Measurements from ENCODE around the gene PPIL1. TPM values are rescaled to one million over a fixed set of nuclear protein-coding genes. Genes with fewer than 3 reads are reported as not detected.

Gene PPIL1
- total RNA-seq, 4 donors from 2014 or later: 4.1 to 16.6 (median 7.7) TPM

DNA sequence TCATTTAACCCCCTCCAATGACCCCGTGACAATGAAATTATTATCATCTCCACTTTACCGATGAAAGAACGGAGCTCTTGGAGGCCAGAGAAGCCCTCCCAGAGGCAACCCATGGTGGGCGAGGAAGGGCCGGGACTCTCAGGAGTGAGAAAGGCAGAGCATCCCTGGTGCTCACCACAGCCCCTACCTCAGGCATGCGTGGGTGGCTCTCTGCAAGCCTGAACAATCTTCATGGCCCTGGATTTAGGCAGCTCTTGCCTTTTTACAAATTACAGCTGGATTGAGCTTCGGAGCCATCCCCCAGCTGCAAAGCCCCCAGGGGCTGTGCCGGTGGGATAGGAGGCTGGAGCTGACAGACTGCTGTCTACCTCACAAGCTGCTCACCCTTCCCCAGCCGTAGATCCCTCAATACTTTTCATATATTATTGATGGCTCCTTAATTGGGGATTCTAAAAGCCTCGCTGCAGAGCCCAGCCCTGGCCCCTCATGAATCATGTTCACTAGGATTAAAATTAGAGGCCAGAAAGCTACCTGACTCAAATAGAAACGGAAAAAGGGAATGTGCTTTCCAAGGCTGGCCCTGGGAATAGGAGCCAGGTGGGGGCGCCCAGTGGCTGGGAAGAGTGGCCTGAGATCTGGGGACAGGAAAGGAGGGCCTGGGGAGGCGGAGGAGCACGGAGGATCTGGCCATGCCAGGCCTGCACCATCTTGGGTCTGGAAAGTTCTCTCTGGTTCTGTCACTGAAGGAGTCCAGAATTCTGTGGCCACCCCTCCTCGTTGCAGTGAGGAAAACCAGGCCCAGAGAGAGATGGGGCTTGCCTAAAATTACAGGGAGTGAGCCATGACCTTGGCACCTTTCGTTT, 64.4 kb downstream of the PPIL1 start:
- no peak for TF ChIP-seq EP300 (IDR thresholded peaks at IDR 0.05)
- TF ChIP-seq, protein P1, sequence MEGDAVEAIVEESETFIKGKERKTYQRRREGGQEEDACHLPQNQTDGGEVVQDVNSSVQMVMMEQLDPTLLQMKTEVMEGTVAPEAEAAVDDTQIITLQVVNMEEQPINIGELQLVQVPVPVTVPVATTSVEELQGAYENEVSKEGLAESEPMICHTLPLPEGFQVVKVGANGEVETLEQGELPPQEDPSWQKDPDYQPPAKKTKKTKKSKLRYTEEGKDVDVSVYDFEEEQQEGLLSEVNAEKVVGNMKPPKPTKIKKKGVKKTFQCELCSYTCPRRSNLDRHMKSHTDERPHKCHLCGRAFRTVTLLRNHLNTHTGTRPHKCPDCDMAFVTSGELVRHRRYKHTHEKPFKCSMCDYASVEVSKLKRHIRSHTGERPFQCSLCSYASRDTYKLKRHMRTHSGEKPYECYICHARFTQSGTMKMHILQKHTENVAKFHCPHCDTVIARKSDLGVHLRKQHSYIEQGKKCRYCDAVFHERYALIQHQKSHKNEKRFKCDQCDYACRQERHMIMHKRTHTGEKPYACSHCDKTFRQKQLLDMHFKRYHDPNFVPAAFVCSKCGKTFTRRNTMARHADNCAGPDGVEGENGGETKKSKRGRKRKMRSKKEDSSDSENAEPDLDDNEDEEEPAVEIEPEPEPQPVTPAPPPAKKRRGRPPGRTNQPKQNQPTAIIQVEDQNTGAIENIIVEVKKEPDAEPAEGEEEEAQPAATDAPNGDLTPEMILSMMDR (IDR thresholded peaks at IDR 0.05): no peak
- no peak for TF ChIP-seq POLR2AphosphoS5 (IDR thresholded peaks at IDR 0.05)
- TF ChIP-seq POLR2A (IDR thresholded peaks at IDR 0.05): no peak
- Histone ChIP-seq H3K4me3 (no peak overlapping the region), H3K36me3 (no peaks in the 10 kb centered on the region), H3K27ac (no peak overlapping the region), H3K27me3 (no peaks in the 10 kb centered on the region), H3K4me1 (no peaks in the 10 kb centered on the region), H3K9me3 (no peaks in the 10 kb centered on the region)
- 81% methylated on average over 16 of the region's 16 CpGs for WGBS
- no peak for DNase-seq (ENCODE audit: low spot score in 2 of 2)

DNA sequence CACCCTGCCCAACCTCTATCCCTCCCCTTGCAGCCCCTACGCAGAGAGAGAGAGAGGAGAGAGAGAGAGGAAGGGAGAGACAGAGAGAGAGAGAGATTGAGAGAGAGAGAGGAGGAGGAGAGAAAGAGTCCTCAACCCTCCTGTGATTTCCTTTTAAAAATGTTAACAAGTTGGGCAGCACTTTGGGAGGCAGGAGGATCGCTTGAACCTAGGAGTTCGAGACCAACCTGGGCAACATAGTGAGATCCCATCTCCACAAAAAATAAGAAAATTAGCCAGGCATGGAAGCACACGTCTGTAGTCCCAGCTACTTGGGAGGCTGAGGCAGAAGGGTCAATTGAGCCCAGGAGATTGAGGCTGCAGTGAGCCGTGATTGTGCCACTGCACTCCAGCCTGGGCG, 65.4 kb downstream of the PPIL1 start:
- Histone ChIP-seq H3K4me3 (no peak overlapping the region), H3K4me1 (no peaks in the 10 kb centered on the region), H3K27ac (no peak overlapping the region), H3K36me3 (no peaks in the 10 kb centered on the region), H3K27me3 (no peaks in the 10 kb centered on the region), H3K9me3 (no peaks in the 10 kb centered on the region)
- no peak for DNase-seq (ENCODE audit: low spot score in 2 of 2)
- no peak for TF ChIP-seq EP300 (IDR thresholded peaks at IDR 0.05)
- TF ChIP-seq POLR2A (IDR thresholded peaks at IDR 0.05): no peak
- TF ChIP-seq, protein P1 (IDR thresholded peaks at IDR 0.05): no peak
- TF ChIP-seq POLR2AphosphoS5 (IDR thresholded peaks at IDR 0.05): no peak
- WGBS: 93% methylated on average over 6 of the region's 6 CpGs

DNA sequence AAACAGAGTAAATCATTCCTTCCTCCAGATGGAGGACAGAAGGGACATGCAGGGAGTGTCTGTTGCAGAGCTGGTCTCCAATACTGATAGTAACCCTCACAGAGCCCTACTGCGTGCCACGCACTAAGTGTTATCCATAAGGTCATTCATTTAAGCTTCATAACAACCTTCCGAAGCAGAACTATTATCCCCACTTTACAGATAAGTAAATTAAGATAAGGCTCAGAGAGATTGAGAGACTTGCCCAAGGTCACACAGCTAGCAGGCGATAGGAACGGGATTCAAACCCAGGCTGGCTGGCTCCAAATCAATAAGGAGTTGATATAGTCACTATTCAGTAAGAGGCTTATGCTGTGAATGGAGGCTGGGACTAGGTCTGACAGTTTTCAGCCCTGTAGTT, 66.0 kb downstream of the PPIL1 start:
- no peak for DNase-seq (ENCODE audit: low spot score in 2 of 2)
- Histone ChIP-seq H3K36me3 (no peaks in the 10 kb centered on the region), H3K9me3 (no peaks in the 10 kb centered on the region), H3K27me3 (no peaks in the 10 kb centered on the region), H3K4me3 (no peak overlapping the region), H3K27ac (no peak overlapping the region), H3K4me1 (no peaks in the 10 kb centered on the region)
- TF ChIP-seq EP300 (IDR thresholded peaks at IDR 0.05): no peak
- TF ChIP-seq, protein P1 (IDR thresholded peaks at IDR 0.05): no peak
- no peak for TF ChIP-seq POLR2A (IDR thresholded peaks at IDR 0.05)
- TF ChIP-seq POLR2AphosphoS5 (IDR thresholded peaks at IDR 0.05): no peak
- WGBS: 95% methylated on average over 5 of the region's 5 CpGs

DNA sequence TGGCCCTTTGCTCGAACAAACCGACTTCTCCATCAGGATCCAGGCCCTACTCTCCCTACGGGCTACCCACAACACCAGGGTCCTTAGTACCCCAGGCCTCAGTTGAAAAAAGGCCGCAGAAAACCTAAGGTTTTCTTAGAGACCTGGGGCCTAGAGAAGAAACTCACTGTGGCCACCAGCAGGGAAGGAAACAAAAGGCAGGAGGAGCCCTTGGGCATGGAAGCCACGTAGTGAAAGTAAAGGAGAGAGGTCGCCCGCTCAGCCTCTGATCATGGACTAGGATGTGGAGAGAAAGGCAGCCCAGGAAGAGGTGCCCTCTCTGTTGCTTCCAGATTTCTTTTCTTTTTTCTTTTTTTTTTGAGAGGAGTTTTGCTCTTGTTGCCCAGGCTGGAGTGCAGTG, 66.9 kb downstream of the PPIL1 start:
- no peak overlapping the region for H3K27ac ChIP-seq
- DNase-seq (ENCODE audit: low spot score in 2 of 2): no peak
- no peaks in the 10 kb centered on the region for H3K36me3 ChIP-seq
- no peaks in the 10 kb centered on the region for H3K9me3 ChIP-seq
- H3K4me1 ChIP-seq: no peaks in the 10 kb centered on the region
- WGBS: 98% methylated on average over 7 of the region's 7 CpGs
- TF ChIP-seq, protein P1 (IDR thresholded peaks at IDR 0.05): no peak
- TF ChIP-seq EP300 (IDR thresholded peaks at IDR 0.05): no peak
- TF ChIP-seq POLR2AphosphoS5 (IDR thresholded peaks at IDR 0.05): no peak
- no peak for TF ChIP-seq POLR2A (IDR thresholded peaks at IDR 0.05)
- no peak overlapping the region for H3K4me3 ChIP-seq
- no peaks in the 10 kb centered on the region for H3K27me3 ChIP-seq

GRCh38 chr6:36807143-36807542, 67.5 kb downstream of the PPIL1 start:
- DNase-seq (ENCODE audit: low spot score in 2 of 2): no peak
- H3K27ac ChIP-seq: no peak overlapping the region
- H3K4me1 ChIP-seq: no peaks in the 10 kb centered on the region
- H3K9me3 ChIP-seq: no peaks in the 10 kb centered on the region
- no peaks in the 10 kb centered on the region for H3K36me3 ChIP-seq
- no peak for TF ChIP-seq EP300 (IDR thresholded peaks at IDR 0.05)
- no peak for TF ChIP-seq POLR2A (IDR thresholded peaks at IDR 0.05)
- TF ChIP-seq, protein P1 (IDR thresholded peaks at IDR 0.05): no peak
- no peak for TF ChIP-seq POLR2AphosphoS5 (IDR thresholded peaks at IDR 0.05)
- H3K27me3 ChIP-seq: no peaks in the 10 kb centered on the region
- WGBS: 81% methylated on average over 5 of the region's 5 CpGs
- no peak overlapping the region for H3K4me3 ChIP-seq
